NCI-H345 (cell line): ENCODE data around the gene NDUFAF7.
"Not testable (repeated sequence)": the region's sequence is repeated elsewhere in the genome, so short reads cannot be mapped to it uniquely, and the experiment has no call there.

Source experiments
- DNase-seq: peaks from one replicate; lab custom pipeline; 2025; lab: John Stamatoyannopoulos, UW

Gene NDUFAF7, protein sequence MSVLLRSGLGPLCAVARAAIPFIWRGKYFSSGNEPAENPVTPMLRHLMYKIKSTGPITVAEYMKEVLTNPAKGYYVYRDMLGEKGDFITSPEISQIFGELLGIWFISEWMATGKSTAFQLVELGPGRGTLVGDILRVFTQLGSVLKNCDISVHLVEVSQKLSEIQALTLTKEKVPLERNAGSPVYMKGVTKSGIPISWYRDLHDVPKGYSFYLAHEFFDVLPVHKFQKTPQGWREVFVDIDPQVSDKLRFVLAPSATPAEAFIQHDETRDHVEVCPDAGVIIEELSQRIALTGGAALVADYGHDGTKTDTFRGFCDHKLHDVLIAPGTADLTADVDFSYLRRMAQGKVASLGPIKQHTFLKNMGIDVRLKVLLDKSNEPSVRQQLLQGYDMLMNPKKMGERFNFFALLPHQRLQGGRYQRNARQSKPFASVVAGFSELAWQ

DNA sequence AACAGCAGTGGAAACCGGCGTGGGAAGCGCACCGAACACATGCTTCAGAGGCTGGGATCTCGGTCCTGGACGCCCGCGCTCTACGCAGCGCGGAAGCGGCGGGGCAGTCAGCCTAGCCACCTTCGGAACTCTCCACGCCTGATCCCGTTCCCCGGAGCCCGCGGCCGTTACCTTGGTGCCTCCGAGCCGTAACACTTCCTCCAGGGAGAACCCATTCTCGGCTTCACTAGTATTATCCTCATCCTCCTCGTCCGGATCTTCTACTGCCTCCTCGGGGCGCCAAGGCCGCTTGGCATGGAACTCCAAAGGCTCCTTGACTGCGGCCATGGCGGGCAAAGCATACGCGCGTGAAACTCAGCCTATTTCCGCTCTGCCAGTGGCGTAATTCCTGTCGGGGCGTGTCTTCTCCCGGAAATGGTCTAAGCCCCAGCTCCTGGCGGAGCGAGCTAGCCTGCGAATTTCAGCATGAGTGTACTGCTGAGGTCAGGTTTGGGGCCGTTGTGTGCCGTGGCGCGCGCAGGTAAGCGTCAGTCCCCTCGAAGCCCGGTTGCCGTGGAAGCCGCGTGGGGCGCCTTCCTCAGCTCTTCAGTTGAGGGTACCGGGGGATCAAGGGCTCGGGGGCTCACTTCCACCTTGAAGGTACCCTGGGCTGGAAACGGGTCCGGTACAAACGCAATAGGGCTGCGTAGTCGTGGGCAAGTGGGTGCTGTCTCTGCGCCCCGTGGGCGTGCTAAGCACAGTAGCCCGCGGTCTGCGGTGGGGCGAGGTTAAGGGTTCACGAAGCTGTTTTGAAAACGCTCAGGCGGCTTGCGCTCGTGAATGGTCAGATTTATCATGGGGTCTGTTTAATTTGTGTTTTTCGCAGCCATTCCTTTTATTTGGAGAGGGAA lies at the start of gene NDUFAF7, which contains the start of gene CEBPZ:
Gene NDUFAF7, plus strand, starts transcription at position 418 of the 890 bp plus-strand sequence. Its CDS starts 48 bp downstream, at position 466.
Gene CEBPZ, minus strand, starts transcription at position 356 of the 890 bp plus-strand sequence. Its CDS starts 29 bp downstream, at position 327.
- DNase-seq: peak; percentile 92

- DNase-seq: no peak
These were observed 49.5 kb upstream of the NDUFAF7 start for GRCh38 chr2:37181726-37182684.

DNA sequence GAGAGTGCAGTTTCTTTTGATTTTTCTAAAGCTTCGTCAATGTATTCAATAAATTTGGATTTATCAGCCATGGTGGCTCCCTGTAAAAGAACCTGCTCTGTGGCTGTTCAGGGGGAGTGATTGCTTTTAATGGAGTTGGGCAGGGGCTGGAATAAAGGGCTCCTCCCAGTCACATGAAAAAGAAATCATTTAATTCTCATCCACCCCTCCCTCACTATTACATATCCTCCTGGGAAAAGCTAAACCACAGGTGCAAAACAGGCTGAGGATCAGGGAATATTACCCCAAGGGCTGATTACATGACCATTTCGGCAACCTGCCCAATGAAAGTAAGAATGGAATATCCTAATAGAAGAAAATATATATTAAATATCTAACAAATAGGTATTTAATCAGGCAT lies 42.9 kb upstream of the NDUFAF7 start, which contains the start of gene SULT6B1:
Gene SULT6B1, minus strand, starts transcription at position 101 of the 400 bp plus-strand sequence. Its CDS starts 30 bp downstream, at position 71.
- DNase-seq: no peak

DNA sequence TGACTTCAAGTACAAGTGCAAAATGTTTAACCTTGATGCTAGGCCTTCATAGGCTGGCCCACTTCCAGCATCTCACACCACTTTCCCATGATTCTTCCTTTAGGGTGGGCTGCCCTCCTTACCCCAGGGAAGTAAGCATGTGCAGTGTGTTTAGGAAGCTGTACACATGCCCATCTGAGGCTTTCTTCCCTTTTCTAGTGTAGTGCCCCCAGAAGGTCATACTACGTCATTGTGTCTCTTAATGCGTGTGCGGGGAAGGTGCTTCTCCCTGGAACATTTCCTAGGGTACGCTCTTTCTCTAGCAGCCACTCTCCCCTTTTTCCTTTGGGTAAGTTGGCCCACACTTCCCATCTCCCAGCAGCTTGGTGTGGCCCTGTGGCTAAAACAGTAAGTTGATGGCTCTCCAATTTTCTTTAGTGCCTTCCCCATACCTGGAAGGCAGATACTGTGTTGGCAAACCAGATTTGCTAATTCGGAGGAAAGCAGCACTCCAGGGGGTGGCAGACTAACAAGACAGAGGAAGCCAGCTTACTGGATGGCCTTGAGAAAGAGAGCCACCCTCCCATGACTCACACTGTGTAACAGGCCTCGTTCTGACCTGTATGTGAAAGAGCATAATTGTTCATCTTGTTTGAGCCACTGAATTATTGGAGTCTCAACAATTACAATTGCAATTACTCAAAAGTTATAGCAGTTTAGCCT lies 41.9 kb upstream of the NDUFAF7 start:
- no peak for DNase-seq

- DNase-seq: no peak
These were observed 41.2 kb upstream of the NDUFAF7 start for GRCh38 chr2:37190290-37190689.

DNA sequence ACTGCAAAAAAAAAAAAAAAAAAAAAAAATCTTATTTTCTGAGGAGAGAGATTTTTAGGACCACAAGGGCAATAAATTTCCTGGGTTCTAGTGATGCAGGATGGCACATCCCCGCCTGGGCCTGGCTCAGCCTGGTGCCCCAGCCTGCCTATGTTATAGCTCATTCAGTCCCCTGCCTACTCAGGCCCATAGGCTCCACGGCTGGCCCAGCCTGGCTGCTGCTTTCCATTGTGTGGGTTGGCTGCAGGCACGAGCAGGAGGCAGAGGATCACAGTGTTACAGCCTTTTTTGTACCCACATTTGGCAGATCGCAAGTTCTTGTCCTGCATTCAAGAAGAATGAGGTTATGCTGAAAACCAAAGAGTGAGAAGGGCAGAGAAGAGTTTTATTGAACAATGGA lies 40.2 kb upstream of the NDUFAF7 start:
- no peak for DNase-seq

- no peak for DNase-seq
These were observed 39.7 kb upstream of the NDUFAF7 start for GRCh38 chr2:37191747-37192146.

GRCh38 chr2:37192551-37192950 lies 38.9 kb upstream of the NDUFAF7 start:
- no peak for DNase-seq

DNA sequence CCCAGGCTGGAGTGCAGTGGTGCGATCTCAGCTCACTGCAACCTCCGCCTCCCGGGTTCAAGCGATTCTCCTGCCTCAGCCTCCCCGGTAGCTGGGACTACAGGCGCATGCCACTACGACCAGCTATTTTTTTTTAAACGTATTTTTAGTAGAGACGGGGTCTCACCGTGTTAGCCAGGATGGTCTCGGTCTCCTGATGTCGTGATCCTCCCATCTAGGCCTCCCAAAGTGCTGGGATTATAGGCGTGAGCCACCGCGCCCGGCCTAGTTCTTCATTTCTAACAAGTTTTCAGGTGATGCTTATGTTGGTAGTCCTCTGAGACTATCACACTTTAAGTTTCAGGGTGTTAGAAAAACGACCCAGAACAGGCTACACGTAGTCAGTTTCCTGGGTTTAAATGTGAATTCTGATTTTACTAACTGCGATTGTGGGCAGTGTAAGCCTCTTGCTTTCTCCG lies 35.6 kb upstream of the NDUFAF7 start:
- DNase-seq: not testable (repeated sequence)

DNA sequence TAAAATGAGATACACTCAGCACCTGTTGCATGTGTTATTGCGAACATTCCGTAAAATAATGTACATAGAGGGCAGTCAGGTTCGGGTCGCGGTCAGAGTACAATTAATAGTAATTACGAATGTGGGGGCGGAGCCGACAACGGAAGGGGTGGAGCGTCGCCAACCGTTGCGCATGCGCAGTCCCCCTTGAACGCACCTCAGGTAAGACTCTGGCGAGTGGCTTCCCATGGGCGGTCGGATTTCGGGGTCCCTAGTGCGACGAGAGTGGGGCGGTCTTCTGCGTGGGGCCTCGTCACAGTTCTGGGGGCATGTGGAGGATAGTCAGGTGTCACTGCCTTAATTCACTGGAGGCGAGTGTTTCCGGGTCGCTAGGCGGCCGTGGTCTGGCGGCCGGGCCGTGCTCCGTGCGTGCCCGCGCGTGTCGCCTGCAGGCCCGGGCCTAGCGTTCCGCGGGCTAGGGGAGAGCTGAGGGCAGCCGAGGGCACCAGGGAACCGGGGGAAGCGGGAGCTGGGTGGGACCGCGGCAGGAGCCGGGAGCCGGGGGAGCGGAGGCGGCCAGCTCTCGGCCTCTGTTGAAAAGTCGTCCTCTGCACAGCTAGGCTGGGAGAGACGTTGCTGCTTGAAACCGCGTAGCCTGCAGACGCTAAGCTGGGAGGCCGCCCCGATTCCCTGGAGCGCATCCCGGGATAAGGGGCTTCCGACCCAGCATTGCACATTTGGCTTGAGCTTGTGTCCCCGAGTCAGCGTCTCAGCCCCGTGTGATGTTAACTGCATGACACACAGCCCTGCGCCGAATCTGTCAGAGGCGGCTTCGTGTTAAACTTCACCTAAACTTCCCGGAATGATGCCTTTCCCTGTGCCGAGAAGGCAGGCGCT lies 34.9 kb upstream of the NDUFAF7 start, which contains the start of gene CEBPZOS:
Gene CEBPZOS, plus strand, starts transcription at position 177 of the 876 bp plus-strand sequence. CDS start 3,209 bp downstream, outside the sequence.
- peak; percentile 74 for DNase-seq

DNA sequence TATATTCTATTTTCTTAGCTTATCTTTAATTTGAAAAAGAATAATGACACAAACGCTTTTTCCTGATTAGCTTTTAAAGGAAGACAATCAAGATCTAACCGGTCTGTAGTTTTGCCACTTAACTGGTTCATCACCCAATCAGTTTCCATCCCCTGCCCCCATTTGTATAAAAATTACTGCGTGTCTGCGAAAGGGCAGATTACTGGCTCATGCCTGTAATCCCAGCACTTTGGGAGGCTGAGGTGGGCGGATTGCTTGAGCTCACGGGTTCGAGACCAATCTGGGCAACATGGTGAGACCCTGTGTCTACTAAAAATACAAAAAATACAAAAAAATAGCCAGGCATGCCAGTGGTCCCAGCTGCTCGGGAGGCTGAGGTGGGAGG lies 32.8 kb upstream of the NDUFAF7 start:
- no peak for DNase-seq

DNA sequence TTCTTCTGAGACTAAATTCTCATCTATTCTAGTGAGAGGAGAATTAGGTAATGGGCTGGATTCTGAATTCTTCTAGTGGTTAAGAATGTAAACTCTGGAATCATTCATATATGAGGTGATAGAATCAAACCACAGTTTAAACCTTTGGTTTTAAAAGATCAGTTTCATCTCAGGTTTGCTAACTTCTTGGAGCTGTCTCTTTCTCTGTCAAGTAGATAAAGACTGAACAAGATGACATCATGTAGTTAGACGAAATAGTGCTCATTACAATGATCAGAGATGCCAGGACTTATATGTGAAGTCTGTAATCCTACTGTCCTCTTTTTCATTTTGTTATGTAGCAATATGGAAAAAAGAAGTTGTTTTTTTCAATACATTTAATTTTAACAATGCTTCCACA lies 30.2 kb upstream of the NDUFAF7 start:
- no peak for DNase-seq

DNA sequence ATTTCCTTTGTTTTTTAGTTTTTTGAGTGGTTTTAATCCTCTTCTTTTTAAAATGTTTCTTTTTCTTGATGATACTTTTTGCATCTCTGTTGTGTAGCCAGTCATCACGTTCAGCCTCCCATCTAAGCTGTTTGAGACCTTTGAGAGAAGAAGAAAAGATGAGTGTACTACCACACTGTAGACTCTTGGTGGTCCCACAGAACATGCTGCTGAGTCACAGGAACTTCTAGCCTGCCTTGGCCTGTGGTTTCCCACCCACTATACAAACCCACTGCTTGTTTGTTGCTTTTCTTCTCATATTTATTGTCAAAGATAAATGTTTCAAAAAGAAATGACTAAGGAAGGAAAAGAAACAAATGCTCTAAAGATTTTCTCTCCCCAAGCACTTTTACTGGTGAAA lies 29.7 kb upstream of the NDUFAF7 start:
- no peak for DNase-seq

- no peak for DNase-seq
These were observed 27.8 kb upstream of the NDUFAF7 start for GRCh38 chr2:37203708-37204107.

GRCh38 chr2:37205071-37205661 lies 26.3 kb upstream of the NDUFAF7 start:
- not testable (repeated sequence) for DNase-seq

- no peak for DNase-seq
These were observed 25.6 kb upstream of the NDUFAF7 start for GRCh38 chr2:37205689-37206341.

DNA sequence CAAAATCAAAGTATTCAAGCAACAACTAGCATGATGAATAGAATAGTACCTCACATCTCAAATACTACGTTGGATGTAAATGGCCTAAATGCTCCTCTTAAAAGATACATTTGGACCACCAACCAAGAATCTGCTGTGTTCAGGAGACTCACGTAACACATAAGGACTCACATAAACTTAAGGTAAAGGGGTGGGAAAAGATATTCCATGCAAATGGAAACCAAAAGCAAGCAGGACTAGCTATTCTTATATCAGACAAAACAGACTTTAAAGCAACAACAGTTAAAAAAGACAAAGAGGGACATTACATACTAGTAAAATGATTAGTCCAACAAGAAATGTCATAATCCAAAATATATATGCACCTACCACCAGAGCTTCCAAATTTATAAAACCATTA lies 24.7 kb upstream of the NDUFAF7 start:
- DNase-seq: not testable (repeated sequence)

DNA sequence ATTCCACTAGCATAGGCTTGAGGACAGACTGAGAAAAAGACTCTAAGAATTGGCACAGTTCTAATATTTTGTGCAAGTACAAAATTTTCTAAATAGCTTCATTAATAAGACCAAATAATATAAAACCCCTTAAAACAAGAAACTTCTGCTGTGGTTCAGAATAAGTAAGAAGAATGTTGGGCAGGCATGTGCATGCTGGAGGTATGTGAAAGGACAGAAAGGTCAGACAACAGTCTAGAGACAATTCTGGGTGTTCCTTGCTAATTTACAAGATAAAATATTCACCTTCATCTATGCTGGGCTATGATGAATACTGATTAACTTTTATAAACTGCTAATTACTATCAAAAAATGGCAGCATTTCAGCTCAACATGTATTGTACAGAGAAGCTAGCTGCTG lies 20.2 kb upstream of the NDUFAF7 start:
- no peak for DNase-seq

- no peak for DNase-seq
These were observed 19.5 kb upstream of the NDUFAF7 start for GRCh38 chr2:37211939-37212338.
